ENCODE data around the gene NFAM1.
A peak's percentile ranks its signal among the peaks of the same experiment; 100 is the strongest.

NFAM1 gene

DNA sequence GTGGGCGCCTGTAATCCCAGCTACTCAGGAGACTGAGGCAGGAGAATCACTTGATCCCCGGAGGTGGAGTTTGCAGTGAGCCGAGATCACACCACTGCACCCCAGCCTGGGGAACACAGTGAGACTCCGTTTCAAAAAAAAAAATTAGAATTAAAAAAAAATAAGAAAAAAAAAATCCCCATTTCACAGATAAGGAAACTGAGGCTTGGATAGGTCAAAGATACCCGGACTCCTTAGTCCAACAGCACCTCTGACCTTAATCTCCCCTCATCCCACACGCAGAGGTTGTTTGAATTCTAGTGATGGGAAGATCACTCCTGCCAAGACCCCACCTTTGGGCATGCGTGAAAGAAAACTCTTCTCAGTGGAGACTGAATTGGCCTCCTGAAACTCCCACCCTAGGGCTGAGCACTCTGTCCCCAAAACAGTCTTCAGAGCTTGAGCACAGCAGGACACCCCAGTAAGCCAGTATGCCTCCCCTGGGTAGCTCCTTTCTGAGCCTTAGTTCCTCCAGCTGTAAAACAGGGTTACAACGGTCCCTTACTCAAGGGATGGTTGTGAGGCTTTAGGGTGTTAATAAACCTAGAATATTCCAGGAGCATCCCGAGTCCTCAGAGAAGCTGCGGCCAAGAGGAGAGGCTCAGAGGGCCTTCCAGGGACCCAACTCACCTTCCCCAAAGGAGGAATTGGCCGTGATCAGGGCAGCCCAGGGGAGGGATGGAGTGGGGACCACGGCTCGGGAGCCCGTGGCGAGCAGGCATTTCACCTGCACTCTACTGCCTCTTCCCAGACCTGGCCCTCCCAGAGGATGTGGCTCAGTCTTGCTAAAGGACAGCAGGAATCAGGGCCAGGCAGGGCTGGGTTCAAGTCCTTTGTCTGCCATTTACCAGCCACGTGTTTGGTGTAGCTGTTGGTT lies 73.3 kb downstream of the NFAM1 start:
- WGBS = 77% methylated on average over 13 of the region's 16 CpGs
- H3K14ac ChIP-seq (ENCODE audit: low read length in 2 of 2) = no peak overlapping the region
- peaks cover 2% of the 10 kb centered on the region for H3K9me3 ChIP-seq (ENCODE audit: control insufficient read depth, low read length)
- H4K8ac ChIP-seq (ENCODE audit: low read length) = no peak overlapping the region
- no peak overlapping the region for H2BK5ac ChIP-seq (ENCODE audit: low read depth, low read length, poor library complexity, severe bottlenecking)
- no peak overlapping the region for H2AFZ ChIP-seq (ENCODE audit: low read depth, low read length)
- no peak overlapping the region for H4K91ac ChIP-seq (ENCODE audit: low read length)
- H3K27me3 ChIP-seq (ENCODE audit: control insufficient read depth in 1 of 2, insufficient read depth in 1 of 2, low read length in 2 of 2) = peaks cover 56 to 58% of the 10 kb centered on the region in 2 experiments
- H3K9ac ChIP-seq (ENCODE audit: low read length) = no peak overlapping the region
- H3K4me1 ChIP-seq (ENCODE audit: control insufficient read depth, insufficient read depth, low read depth, low read length) = peaks cover 3% of the 10 kb centered on the region
- H3K4ac ChIP-seq (ENCODE audit: low read depth in 1 of 2, low read length in 2 of 2) = no peak overlapping the region
- no peak overlapping the region for H2BK120ac ChIP-seq (ENCODE audit: low read depth, low read length)
- H3K4me3 ChIP-seq (ENCODE audit: insufficient read depth in 1 of 2, low read depth in 1 of 2, low read length in 2 of 2) = no peak overlapping the region
- H2BK15ac ChIP-seq (ENCODE audit: low read depth, poor library complexity, severe bottlenecking) = no peak overlapping the region
- no peak overlapping the region for H3K4me2 ChIP-seq (ENCODE audit: low read length, poor library complexity, severe bottlenecking)
- no peaks in the 10 kb centered on the region for H3K79me1 ChIP-seq (replicated peaks; ENCODE audit: low read length, poor library complexity, severe bottlenecking)
- H3K27ac ChIP-seq (ENCODE audit: low read length, poor library complexity, severe bottlenecking) = no peak overlapping the region
- DNase-seq = no peak
- H2AK5ac ChIP-seq (ENCODE audit: low read length, severe bottlenecking) = no peak overlapping the region
- H2BK12ac ChIP-seq (ENCODE audit: low read length in 2 of 2) = no peak overlapping the region
- no peak overlapping the region for H3K18ac ChIP-seq (ENCODE audit: low read depth in 1 of 2, low read length in 2 of 2)
- H3K36me3 ChIP-seq (ENCODE audit: control insufficient read depth in 1 of 2, insufficient read depth in 2 of 2, low read depth in 1 of 2, low read length in 2 of 2) = no peaks in the 10 kb centered on the region
- H3K23ac ChIP-seq (ENCODE audit: low read length in 2 of 2) = no peak overlapping the region

DNA sequence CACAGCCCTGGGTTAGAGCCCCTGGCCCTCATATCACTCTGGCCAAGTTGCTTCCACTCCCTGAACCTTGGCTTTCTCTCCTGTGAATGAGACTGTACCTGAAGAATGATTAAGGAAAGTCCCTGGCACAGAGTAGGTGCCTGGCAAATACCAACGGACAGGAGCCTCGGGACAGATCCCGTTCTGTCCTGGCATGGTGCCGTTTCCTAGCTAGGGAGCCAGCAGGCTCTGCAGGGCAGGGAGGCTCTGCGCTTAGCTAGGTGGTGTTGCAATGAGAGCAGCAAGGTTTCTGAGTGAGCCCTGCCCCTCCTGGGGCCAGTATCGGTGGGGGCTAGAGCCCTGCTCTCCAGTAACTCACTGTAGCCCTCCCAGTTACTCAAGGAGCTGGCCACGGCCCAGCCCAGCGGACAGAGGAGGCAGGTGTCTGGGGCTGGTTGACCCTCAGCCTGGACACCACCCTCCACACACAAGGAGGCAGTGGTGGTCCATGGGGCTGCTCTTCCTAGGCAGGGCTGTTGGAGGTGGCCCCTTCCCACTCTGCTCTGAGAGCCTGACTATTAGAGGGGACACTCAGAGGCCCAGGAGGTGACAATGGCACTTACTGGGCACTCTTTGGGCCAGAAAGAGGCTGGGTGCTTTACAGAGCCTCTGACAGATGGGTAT lies 74.4 kb downstream of the NFAM1 start:
- Histone ChIP-seq H2AFZ (ENCODE audit: low read depth, low read length) (no peak overlapping the region), H3K4ac (ENCODE audit: low read depth in 1 of 2, low read length in 2 of 2) (no peak overlapping the region), H3K4me1 (ENCODE audit: control insufficient read depth, insufficient read depth, low read depth, low read length) (peaks cover 7% of the 10 kb centered on the region), H3K27ac (ENCODE audit: low read length, poor library complexity, severe bottlenecking) (no peak overlapping the region), H2AK5ac (ENCODE audit: low read length, severe bottlenecking) (no peak overlapping the region), H3K36me3 (ENCODE audit: control insufficient read depth in 1 of 2, insufficient read depth in 2 of 2, low read depth in 1 of 2, low read length in 2 of 2) (no peaks in the 10 kb centered on the region), H3K18ac (ENCODE audit: low read depth in 1 of 2, low read length in 2 of 2) (no peak overlapping the region), H4K8ac (ENCODE audit: low read length) (no peak overlapping the region), H3K23ac (ENCODE audit: low read length in 2 of 2) (no peak overlapping the region), H3K14ac (ENCODE audit: low read length in 2 of 2) (no peak overlapping the region), H3K79me1 (replicated peaks; ENCODE audit: low read length, poor library complexity, severe bottlenecking) (no peaks in the 10 kb centered on the region), H4K91ac (ENCODE audit: low read length) (no peak overlapping the region), H3K9me3 (ENCODE audit: control insufficient read depth, low read length) (peaks cover 2% of the 10 kb centered on the region), H3K4me3 (ENCODE audit: insufficient read depth in 1 of 2, low read depth in 1 of 2, low read length in 2 of 2) (no peak overlapping the region), H2BK5ac (ENCODE audit: low read depth, low read length, poor library complexity, severe bottlenecking) (no peak overlapping the region), H3K9ac (ENCODE audit: low read length) (no peak overlapping the region), H2BK12ac (ENCODE audit: low read length in 2 of 2) (no peak overlapping the region), H2BK120ac (ENCODE audit: low read depth, low read length) (no peak overlapping the region), H3K4me2 (ENCODE audit: low read length, poor library complexity, severe bottlenecking) (no peak overlapping the region), H2BK15ac (ENCODE audit: low read depth, poor library complexity, severe bottlenecking) (no peak overlapping the region), H3K27me3 (ENCODE audit: control insufficient read depth in 1 of 2, insufficient read depth in 1 of 2, low read length in 2 of 2) (peaks cover 49 to 51% of the 10 kb centered on the region in 2 experiments)
- no peak for DNase-seq
- 89% methylated on average over 8 of the region's 8 CpGs for WGBS

DNA sequence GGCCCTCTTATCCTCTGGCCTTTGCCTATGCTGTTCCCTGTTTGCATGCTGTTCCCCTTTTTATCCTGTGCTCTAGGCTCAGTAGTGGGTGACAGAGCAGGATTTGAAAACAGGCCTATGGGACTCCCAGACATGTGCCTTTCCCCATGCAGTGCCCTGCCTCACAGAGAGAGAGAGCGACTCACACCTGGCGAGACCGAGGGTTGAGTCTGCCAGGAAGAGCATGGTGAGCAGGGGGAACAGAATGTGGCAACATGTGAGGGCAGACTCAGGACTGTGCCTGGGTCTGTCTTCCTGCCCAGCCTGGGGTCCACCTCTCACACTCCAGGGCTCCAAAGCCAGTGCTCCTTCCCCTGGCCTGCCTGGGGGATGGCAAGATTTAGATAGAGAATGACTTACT lies 75.0 kb downstream of the NFAM1 start:
- no peak for DNase-seq
- WGBS = 90% methylated on average over 3 of the region's 3 CpGs

DNA sequence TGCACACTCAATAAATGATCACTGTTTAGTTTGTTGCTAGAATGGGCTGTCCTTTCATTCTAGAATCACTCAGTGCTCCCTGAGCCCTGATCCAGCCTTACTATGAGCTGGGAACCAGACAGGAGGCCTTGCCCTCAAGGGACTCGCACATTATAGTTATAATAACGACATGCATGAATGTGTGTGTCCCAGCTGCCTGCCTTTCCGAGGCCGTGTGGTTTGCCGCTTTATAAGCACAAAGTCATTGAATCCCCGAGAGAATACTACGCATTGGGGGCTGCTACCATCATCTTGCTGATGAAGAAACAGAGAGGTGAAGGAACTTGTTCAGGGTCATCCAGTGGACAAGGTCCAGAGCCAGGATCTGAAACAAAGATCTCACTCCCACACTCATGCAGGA lies 75.7 kb downstream of the NFAM1 start:
- H2BK15ac ChIP-seq (ENCODE audit: low read depth, poor library complexity, severe bottlenecking) = no peak overlapping the region
- no peak overlapping the region for H2BK12ac ChIP-seq (ENCODE audit: low read length in 2 of 2)

More for the DNA sequence above, 75.0 kb downstream of the NFAM1 start:
- no peaks in the 10 kb centered on the region for H3K79me1 ChIP-seq (replicated peaks; ENCODE audit: low read length, poor library complexity, severe bottlenecking)
- H3K9me3 ChIP-seq (ENCODE audit: control insufficient read depth, low read length) = peaks cover 2% of the 10 kb centered on the region
- H3K4me1 ChIP-seq (ENCODE audit: control insufficient read depth, insufficient read depth, low read depth, low read length) = peaks cover 7% of the 10 kb centered on the region
- H2AFZ ChIP-seq (ENCODE audit: low read depth, low read length) = no peak overlapping the region
- no peak overlapping the region for H3K23ac ChIP-seq (ENCODE audit: low read length in 2 of 2)
- no peak overlapping the region for H2BK5ac ChIP-seq (ENCODE audit: low read depth, low read length, poor library complexity, severe bottlenecking)
- no peak overlapping the region for H3K4me3 ChIP-seq (ENCODE audit: insufficient read depth in 1 of 2, low read depth in 1 of 2, low read length in 2 of 2)
- no peak overlapping the region for H2BK15ac ChIP-seq (ENCODE audit: low read depth, poor library complexity, severe bottlenecking)
- no peak overlapping the region for H4K8ac ChIP-seq (ENCODE audit: low read length)
- H3K18ac ChIP-seq (ENCODE audit: low read depth in 1 of 2, low read length in 2 of 2) = no peak overlapping the region
- no peak overlapping the region for H2BK120ac ChIP-seq (ENCODE audit: low read depth, low read length)
- H3K27me3 ChIP-seq (ENCODE audit: control insufficient read depth in 1 of 2, insufficient read depth in 1 of 2, low read length in 2 of 2) = peaks cover 43 to 46% of the 10 kb centered on the region in 2 experiments
- H3K4me2 ChIP-seq (ENCODE audit: low read length, poor library complexity, severe bottlenecking) = no peak overlapping the region
- H3K4ac ChIP-seq (ENCODE audit: low read depth in 1 of 2, low read length in 2 of 2) = no peak overlapping the region
- no peaks in the 10 kb centered on the region for H3K36me3 ChIP-seq (ENCODE audit: control insufficient read depth in 1 of 2, insufficient read depth in 2 of 2, low read depth in 1 of 2, low read length in 2 of 2)
- no peak overlapping the region for H3K27ac ChIP-seq (ENCODE audit: low read length, poor library complexity, severe bottlenecking)
- no peak overlapping the region for H4K91ac ChIP-seq (ENCODE audit: low read length)
- no peak overlapping the region for H2AK5ac ChIP-seq (ENCODE audit: low read length, severe bottlenecking)
- H3K14ac ChIP-seq (ENCODE audit: low read length in 2 of 2) = peak overlapping the region in 1 of 2 experiments; percentile 18
- no peak overlapping the region for H3K9ac ChIP-seq (ENCODE audit: low read length)
- no peak overlapping the region for H2BK12ac ChIP-seq (ENCODE audit: low read length in 2 of 2)

More for the DNA sequence above, 75.7 kb downstream of the NFAM1 start:
- H2BK120ac ChIP-seq (ENCODE audit: low read depth, low read length) = no peak overlapping the region
- no peaks in the 10 kb centered on the region for H3K79me1 ChIP-seq (replicated peaks; ENCODE audit: low read length, poor library complexity, severe bottlenecking)
- H4K8ac ChIP-seq (ENCODE audit: low read length) = no peak overlapping the region
- no peak overlapping the region for H3K9ac ChIP-seq (ENCODE audit: low read length)
- H3K18ac ChIP-seq (ENCODE audit: low read depth in 1 of 2, low read length in 2 of 2) = no peak overlapping the region
- WGBS = 79% methylated on average over 7 of the region's 7 CpGs
- no peak for DNase-seq
- no peak overlapping the region for H3K4me3 ChIP-seq (ENCODE audit: insufficient read depth in 1 of 2, low read depth in 1 of 2, low read length in 2 of 2)
- peaks cover 36 to 44% of the 10 kb centered on the region in 2 experiments for H3K27me3 ChIP-seq (ENCODE audit: control insufficient read depth in 1 of 2, insufficient read depth in 1 of 2, low read length in 2 of 2)
- H3K4me1 ChIP-seq (ENCODE audit: control insufficient read depth, insufficient read depth, low read depth, low read length) = peaks cover 7% of the 10 kb centered on the region
- H3K4ac ChIP-seq (ENCODE audit: low read depth in 1 of 2, low read length in 2 of 2) = no peak overlapping the region
- H3K27ac ChIP-seq (ENCODE audit: low read length, poor library complexity, severe bottlenecking) = no peak overlapping the region
- no peak overlapping the region for H3K4me2 ChIP-seq (ENCODE audit: low read length, poor library complexity, severe bottlenecking)
- H3K36me3 ChIP-seq (ENCODE audit: control insufficient read depth in 1 of 2, insufficient read depth in 2 of 2, low read depth in 1 of 2, low read length in 2 of 2) = no peaks in the 10 kb centered on the region
- H3K14ac ChIP-seq (ENCODE audit: low read length in 2 of 2) = no peak overlapping the region
- H2AK5ac ChIP-seq (ENCODE audit: low read length, severe bottlenecking) = no peak overlapping the region
- no peak overlapping the region for H2BK5ac ChIP-seq (ENCODE audit: low read depth, low read length, poor library complexity, severe bottlenecking)
- peaks cover 2% of the 10 kb centered on the region for H3K9me3 ChIP-seq (ENCODE audit: control insufficient read depth, low read length)
- no peak overlapping the region for H2AFZ ChIP-seq (ENCODE audit: low read depth, low read length)
- H3K23ac ChIP-seq (ENCODE audit: low read length in 2 of 2) = no peak overlapping the region
- no peak overlapping the region for H4K91ac ChIP-seq (ENCODE audit: low read length)

All from mesenchymal stem cell (in vitro differentiated cells and primary cell).